ENCODE results near the gene PPP1R14C.

The PPP1R14C gene

DNA sequence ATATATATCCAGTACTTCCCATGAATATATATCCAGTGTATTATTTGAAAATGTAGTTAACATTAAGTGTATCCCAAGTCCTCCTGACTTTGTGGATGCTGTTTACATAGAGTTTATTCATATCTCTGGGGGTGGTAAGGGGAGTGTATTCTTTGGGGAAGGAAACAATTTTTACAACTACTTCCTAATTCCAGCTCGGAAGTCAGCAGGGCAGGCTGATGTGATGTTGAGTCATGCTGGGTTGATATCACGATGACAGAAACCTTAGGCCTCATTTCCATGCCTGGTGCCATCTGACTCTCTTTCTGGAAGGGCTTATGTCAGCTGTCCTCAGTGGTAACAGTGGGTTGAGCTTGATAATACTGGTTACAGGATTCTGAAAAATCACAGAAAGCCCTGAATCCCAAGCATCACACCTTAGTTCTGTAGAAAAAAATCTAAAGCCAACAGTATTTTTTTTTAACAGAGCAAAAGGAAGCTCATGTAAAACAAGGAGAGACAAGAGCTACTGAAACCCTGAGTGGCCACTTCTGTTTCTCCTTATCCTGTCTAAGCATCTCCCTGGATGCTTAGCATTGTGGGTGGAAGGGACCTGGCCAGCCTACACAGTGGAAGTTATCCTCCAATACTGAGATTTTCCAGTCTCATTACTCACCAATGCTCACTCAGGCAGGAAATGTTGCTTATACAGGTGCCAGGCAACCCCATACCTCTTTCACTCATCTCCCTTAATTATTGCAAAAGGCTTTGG lies 150.8 kb downstream of the PPP1R14C start:
- H3K4me3 ChIP-seq (replicated peaks; ENCODE audit: low read depth, low read length): no peak overlapping the region
- no peak for TF ChIP-seq CTCF (IDR thresholded peaks at IDR 0.05; ENCODE audit: low read depth, low read length, missing control alignments)
- no peak for DNase-seq (ENCODE audit: extremely low read depth, low read depth)

- H3K4me3 ChIP-seq (replicated peaks; ENCODE audit: low read depth, low read length): no peak overlapping the region
- DNase-seq (ENCODE audit: extremely low read depth, low read depth): no peak
- no peak for TF ChIP-seq CTCF (IDR thresholded peaks at IDR 0.05; ENCODE audit: low read depth, low read length, missing control alignments)
These were observed 154.0 kb downstream of the PPP1R14C start for GRCh38 chr6:150296890-150297289.

GRCh38 chr6:150297327-150298029 lies 154.6 kb downstream of the PPP1R14C start:
- no peak for TF ChIP-seq CTCF (IDR thresholded peaks at IDR 0.05; ENCODE audit: low read depth, low read length, missing control alignments)
- H3K4me3 ChIP-seq (replicated peaks; ENCODE audit: low read depth, low read length): no peak overlapping the region
- DNase-seq (ENCODE audit: extremely low read depth, low read depth): no peak

GRCh38 chr6:150298030-150298380 lies 155.2 kb downstream of the PPP1R14C start:
- no peak for DNase-seq (ENCODE audit: extremely low read depth, low read depth)
- no peak for TF ChIP-seq CTCF (IDR thresholded peaks at IDR 0.05; ENCODE audit: low read depth, low read length, missing control alignments)
- no peak overlapping the region for H3K4me3 ChIP-seq (replicated peaks; ENCODE audit: low read depth, low read length)

GRCh38 chr6:150298676-150299075 lies 155.8 kb downstream of the PPP1R14C start:
- no peak for TF ChIP-seq CTCF (IDR thresholded peaks at IDR 0.05; ENCODE audit: low read depth, low read length, missing control alignments)
- H3K4me3 ChIP-seq (replicated peaks; ENCODE audit: low read depth, low read length): no peak overlapping the region
- no peak for DNase-seq (ENCODE audit: extremely low read depth, low read depth)

Measured in HFF-Myc (cell line).